Measurements from ENCODE around the gene HTT-AS. TPM values are rescaled to one million over a fixed set of nuclear protein-coding genes. Genes with fewer than 3 reads are reported as not detected.

HTT-AS gene
- total RNA-seq, 2 donors from 2014 or later: not detected

DNA sequence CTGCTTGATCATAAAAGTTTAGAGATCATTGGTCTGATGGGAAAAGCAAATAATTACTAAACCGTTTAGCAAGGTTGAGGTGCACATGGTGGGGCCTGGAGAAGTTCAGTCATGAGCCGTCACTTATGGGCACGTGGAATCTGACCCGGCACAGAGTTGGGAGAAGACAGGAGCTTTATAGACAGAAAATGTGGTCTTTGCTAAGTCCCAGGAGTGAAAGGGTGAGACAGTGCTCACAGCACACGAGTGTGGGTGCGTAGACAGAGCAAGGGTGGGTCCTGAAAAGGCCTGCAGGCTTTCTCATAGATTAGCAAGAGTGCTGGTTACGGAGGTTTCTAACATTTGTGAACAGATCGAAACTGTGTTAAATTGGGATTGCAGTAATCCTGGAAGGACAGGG lies 44.0 kb upstream of the HTT-AS start:
- Histone ChIP-seq H3K36me3 (ENCODE audit: control insufficient read depth, insufficient read depth, low read length) (peaks cover 94% of the 10 kb centered on the region), H3K4me3 (ENCODE audit: low read length) (no peak overlapping the region), H3K27ac (ENCODE audit: low read depth, low read length) (no peak overlapping the region), H3K27me3 (ENCODE audit: control insufficient read depth, insufficient read depth, low read length, poor library complexity, severe bottlenecking) (no peaks in the 10 kb centered on the region), H3K9me3 (ENCODE audit: control insufficient read depth, low read length) (peaks cover 6% of the 10 kb centered on the region), H3K4me1 (ENCODE audit: control insufficient read depth, insufficient read depth, low read length) (peaks cover 2% of the 10 kb centered on the region), H3K9ac (ENCODE audit: extremely low read depth, low read length, poor library complexity, severe bottlenecking) (no peak overlapping the region)
- Mint-ChIP-seq H3K9me3 (peaks cover 11% of the 10 kb centered on the region), H3K36me3 (ENCODE audit: low read depth) (peaks cover 83% of the 10 kb centered on the region), H3K27me3 (ENCODE audit: insufficient read depth) (no peaks in the 10 kb centered on the region), H3K4me1 (peaks cover 2% of the 10 kb centered on the region), H3K4me3 (no peak overlapping the region), H3K27ac (peak overlapping the region; percentile 38)
- WGBS, 2 experiments (ENCODE audit: insufficient coverage in 1 of 2, insufficient read length in 1 of 2): 95 to 98% methylated on average over 8 of the region's 8 CpGs
- no peak for DNase-seq
- TF ChIP-seq, protein P1, sequence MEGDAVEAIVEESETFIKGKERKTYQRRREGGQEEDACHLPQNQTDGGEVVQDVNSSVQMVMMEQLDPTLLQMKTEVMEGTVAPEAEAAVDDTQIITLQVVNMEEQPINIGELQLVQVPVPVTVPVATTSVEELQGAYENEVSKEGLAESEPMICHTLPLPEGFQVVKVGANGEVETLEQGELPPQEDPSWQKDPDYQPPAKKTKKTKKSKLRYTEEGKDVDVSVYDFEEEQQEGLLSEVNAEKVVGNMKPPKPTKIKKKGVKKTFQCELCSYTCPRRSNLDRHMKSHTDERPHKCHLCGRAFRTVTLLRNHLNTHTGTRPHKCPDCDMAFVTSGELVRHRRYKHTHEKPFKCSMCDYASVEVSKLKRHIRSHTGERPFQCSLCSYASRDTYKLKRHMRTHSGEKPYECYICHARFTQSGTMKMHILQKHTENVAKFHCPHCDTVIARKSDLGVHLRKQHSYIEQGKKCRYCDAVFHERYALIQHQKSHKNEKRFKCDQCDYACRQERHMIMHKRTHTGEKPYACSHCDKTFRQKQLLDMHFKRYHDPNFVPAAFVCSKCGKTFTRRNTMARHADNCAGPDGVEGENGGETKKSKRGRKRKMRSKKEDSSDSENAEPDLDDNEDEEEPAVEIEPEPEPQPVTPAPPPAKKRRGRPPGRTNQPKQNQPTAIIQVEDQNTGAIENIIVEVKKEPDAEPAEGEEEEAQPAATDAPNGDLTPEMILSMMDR (conservative IDR thresholded peaks at IDR 0.05): no peak

DNA sequence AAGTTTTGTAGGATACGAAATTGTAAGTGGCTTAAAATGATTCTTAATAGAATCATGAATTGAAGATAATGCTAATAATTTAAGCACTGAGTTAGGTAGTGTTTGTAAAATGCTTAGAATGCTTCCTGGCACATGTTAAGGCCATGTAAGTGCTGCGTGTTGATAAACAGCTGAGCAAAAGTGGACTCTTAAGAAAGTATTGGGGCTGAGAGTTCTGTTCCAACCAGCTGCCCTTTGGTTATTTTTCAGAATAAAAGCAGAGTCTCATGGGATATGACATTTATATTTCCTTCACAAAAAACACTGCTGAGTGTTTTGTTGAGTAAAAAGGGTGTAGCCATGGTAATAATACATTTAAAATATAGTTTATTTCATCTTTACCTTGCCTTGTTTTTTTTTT lies 42.6 kb upstream of the HTT-AS start:
- DNase-seq: no peak
- H3K4me3 ChIP-seq (ENCODE audit: low read length): no peak overlapping the region
- peaks cover 88% of the 10 kb centered on the region for H3K36me3 Mint-ChIP-seq (ENCODE audit: low read depth)
- TF ChIP-seq, protein P1 (conservative IDR thresholded peaks at IDR 0.05): no peak
- peaks cover 20% of the 10 kb centered on the region for H3K9me3 ChIP-seq (ENCODE audit: control insufficient read depth, low read length)
- peaks cover 94% of the 10 kb centered on the region for H3K36me3 ChIP-seq (ENCODE audit: control insufficient read depth, insufficient read depth, low read length)
- 94 to 100% methylated on average over 2 of the region's 2 CpGs for WGBS, 2 experiments (ENCODE audit: insufficient coverage in 1 of 2, insufficient read length in 1 of 2)
- H3K27me3 ChIP-seq (ENCODE audit: control insufficient read depth, insufficient read depth, low read length, poor library complexity, severe bottlenecking): no peaks in the 10 kb centered on the region
- H3K9ac ChIP-seq (ENCODE audit: extremely low read depth, low read length, poor library complexity, severe bottlenecking): no peak overlapping the region
- no peak overlapping the region for H3K27ac Mint-ChIP-seq
- H3K27me3 Mint-ChIP-seq (ENCODE audit: insufficient read depth): no peaks in the 10 kb centered on the region
- H3K4me1 ChIP-seq (ENCODE audit: control insufficient read depth, insufficient read depth, low read length): peaks cover 1% of the 10 kb centered on the region
- H3K9me3 Mint-ChIP-seq: peaks cover 21% of the 10 kb centered on the region
- no peak overlapping the region for H3K4me3 Mint-ChIP-seq
- no peaks in the 10 kb centered on the region for H3K4me1 Mint-ChIP-seq
- no peak overlapping the region for H3K27ac ChIP-seq (ENCODE audit: low read depth, low read length)

DNA sequence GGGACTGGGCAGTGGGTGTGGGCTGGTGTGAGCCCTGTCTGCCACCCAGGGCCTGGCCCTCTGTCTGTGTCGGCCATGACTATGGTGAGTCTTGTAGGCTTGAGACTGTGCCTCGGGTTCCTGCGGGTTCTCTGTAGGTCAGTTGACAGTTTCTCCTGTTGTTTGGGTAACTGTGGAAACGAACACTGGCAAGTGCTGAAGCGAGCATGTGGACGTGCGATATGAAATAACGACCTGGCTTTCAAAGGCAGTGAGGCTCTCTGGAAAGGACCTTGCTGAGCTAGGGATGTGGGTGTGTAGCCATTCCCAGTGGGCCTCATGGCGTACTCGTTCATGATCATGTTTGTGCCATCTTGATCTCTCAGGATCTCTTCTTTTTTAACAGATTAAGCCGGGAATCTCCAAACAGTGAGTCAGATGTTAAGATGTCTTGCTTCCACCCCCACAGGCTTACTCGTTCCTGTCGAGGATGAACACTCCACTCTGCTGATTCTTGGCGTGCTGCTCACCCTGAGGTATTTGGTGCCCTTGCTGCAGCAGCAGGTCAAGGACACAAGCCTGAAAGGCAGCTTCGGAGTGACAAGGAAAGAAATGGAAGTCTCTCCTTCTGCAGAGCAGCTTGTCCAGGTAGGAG lies 41.4 kb upstream of the HTT-AS start:
- no peak overlapping the region for H3K27ac ChIP-seq (ENCODE audit: low read depth, low read length)
- no peak overlapping the region for H3K4me3 ChIP-seq (ENCODE audit: low read length)
- H3K27me3 ChIP-seq (ENCODE audit: control insufficient read depth, insufficient read depth, low read length, poor library complexity, severe bottlenecking): no peaks in the 10 kb centered on the region
- Mint-ChIP-seq H3K9me3 (peaks cover 21% of the 10 kb centered on the region), H3K27ac (no peak overlapping the region), H3K4me3 (no peak overlapping the region), H3K27me3 (ENCODE audit: insufficient read depth) (no peaks in the 10 kb centered on the region), H3K36me3 (ENCODE audit: low read depth) (peaks cover 94% of the 10 kb centered on the region), H3K4me1 (peaks cover 5% of the 10 kb centered on the region)
- H3K9ac ChIP-seq (ENCODE audit: extremely low read depth, low read length, poor library complexity, severe bottlenecking): no peak overlapping the region
- H3K36me3 ChIP-seq (ENCODE audit: control insufficient read depth, insufficient read depth, low read length): peaks cover 95% of the 10 kb centered on the region
- no peak for DNase-seq
- TF ChIP-seq, protein P1 (conservative IDR thresholded peaks at IDR 0.05): no peak
- peaks cover 29% of the 10 kb centered on the region for H3K9me3 ChIP-seq (ENCODE audit: control insufficient read depth, low read length)
- H3K4me1 ChIP-seq (ENCODE audit: control insufficient read depth, insufficient read depth, low read length): no peaks in the 10 kb centered on the region
- WGBS, 2 experiments (ENCODE audit: insufficient coverage in 1 of 2, insufficient read length in 1 of 2): 92 to 96% methylated on average over 15 of the region's 15 CpGs

All from endodermal cell (in vitro differentiated cells).